RCC 7860 (cell line): ENCODE results near the gene ACADVL.

Experiments used
- DNase-seq: peaks from one replicate; pipeline ENCODE4 v3.0.0-alpha.2; 2015; ENCODE audit warnings: low spot score
- FAIRE-seq: peaks from 2 replicates; lab custom pipeline; 2012; peaks lifted over from hg19 to GRCh38; lab: Jason Lieb, UNC

ACADVL gene

DNA sequence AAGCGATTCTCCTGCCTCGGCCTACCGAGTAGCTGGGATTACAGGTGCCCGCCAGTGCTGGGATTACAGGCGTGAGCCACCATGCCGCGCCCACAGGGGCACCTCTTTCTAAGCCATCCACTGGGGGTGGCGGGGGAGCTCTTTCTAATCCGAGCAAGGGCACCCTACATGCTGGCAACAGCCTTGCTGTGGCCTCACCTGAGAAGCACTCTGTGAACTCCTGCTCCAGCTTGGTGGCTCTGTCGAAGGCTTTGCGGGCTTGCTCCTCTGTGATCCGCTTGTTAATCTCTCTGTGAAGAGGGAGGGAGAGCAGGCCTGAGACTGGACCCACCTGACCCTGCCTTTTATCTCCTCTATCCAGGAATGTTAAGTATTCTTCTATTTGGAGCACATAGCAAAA is 28.7 kb upstream of the ACADVL start:
- no peak for FAIRE-seq
- no peak for DNase-seq

DNA sequence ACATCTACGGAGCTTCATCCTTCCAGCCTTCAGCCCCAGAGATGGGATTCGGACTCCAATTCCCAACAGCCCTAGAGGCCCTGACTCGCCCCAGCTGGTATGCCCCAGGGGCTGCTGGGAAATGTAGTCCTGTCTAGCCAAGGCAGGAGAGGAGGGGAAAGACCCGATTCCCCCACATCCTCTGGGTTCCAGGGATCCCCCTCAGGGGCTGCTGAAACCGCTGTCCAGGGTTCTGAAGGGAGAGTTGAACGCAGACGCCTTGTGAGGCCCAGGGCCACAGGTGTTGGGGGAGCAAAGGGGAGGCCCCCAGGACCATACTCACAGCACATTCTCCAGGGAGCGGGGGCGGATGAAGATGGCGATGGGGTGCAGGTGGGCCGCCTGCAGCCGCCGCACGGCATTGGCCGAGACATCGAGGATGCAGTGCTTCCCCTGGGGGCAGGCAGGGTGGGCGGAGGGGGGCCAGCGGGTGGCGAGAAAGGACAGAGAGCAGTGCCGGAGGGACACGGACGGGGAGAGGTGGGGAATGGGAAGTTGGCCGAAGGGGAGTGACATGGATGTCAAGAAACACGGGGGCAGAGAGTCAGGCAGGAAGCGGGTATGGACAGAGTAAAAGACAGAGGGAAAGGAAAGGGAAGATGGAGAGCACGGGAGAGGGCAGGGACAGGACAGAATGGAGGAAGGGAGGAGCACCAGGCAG is 28.0 kb upstream of the ACADVL start:
- FAIRE-seq (no peak), DNase-seq (no peak)

- DNase-seq, result no peak
- no peak for FAIRE-seq
Measured at GRCh38 chr17:7192271-7192937, 27.3 kb upstream of the ACADVL start.

- no peak for FAIRE-seq
- DNase-seq, result no peak
Measured at GRCh38 chr17:7195971-7196370, 23.8 kb upstream of the ACADVL start.

DNA sequence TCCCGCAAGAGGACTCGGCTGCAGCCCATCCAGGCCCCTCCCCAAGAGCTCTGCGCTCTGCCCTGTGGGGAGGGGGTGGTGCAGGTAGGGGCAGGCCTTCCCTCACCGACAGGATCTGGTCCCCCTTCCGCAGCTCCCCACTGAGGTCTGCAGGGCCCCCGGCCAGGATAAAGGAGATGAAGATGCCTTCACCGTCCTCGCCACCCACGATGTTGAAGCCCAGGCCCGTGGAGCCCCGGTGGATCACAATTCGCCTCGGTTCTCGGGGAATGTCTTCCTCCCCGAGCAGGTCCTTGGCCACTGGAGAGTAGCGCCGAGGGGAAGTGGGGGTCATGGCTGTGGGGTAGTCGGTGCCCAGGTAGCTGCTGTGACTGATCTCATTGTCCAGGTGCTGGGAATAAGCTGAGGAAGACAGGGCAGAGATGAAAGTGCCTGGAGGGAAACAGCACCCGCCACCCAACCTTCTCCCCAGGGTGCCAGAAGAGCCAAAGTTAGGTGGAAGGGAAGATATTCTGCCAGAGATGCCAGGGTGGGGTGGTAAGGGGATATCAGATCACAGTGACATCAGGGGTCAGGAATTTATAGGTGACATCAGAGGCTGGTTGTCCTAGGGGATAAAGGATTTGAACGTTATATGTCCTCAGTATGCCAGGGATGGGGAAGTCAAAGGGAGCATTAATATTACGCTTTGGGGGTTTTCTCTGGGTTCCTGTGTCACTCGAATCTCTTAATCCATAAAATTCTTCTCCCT is 22.9 kb upstream of the ACADVL start:
- FAIRE-seq (no peak), DNase-seq (no peak)

DNA sequence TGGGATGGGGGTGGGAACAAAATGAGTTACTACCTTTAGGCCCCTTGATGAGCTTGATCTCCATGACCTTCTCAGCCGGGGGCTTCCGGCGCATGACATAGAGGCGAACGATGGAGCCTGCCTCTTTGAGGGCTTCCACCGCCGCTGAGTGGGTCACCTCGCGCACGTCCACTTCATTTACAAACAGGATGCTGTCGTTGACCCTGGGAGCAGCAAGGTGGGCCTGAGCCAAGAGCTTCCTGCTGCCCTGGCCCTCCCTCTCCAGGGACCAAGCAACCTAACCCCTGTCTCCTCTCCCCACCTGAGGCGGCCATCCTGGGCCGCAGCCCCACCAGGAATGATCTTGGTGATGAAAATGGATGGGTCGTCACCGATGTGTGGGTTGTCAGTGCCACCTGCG is 16.3 kb upstream of the ACADVL start:
- no peak for DNase-seq
- no peak for FAIRE-seq

DNA sequence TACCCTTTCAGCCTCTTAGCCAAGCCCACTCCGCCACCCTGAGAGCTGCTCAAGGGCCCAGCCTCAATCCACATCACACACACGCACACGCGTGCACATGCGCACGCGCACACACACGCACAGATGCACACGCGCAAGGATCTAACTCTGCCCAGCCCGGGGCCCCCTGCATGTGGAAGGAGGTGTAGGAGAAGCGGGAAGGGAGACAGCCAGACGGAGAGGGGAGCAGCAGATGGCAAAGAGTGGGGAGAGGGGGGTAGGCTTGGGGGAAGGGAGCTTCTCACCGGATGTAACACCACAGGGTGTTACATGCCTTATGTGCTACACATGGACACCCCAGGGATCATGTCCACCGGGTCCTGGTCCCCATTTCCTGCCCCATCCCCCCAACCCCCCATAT is 15.4 kb upstream of the ACADVL start:
- FAIRE-seq (no peak), DNase-seq (no peak)

DNA sequence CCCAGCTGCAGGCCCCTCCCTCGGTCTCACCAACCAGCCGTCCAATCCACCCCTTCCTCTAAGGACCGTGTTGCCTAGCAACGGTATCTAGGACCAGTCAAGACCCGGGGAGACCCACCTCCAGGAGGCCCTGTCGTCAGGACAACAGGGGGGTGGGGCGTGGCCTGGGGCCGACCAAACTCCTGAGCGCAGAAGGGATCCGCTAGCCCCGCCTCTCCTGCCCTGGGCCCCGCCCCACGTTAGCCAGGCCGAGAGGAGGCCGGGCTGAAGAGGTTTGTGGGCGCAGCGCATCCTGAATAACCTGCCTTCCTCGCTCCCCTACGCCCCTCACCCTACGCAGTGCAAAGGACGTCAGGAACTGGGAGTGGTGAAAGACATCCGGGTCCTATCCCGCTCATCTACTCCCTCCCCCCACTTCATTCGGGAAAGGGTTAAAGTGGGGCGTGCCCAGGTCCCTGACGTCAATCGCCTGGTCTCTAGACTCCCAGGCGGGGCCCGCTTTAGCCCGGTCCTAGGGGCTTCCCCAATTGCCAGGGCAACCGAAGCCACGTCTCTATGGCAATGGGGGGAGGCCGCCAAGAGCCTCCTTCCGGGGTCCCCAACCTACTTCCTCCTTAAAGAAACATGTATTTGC is 14.8 kb upstream of the ACADVL start:
- DNase-seq (no peak), FAIRE-seq (no peak)

GRCh38 chr17:7205561-7205960 is 14.2 kb upstream of the ACADVL start:
- FAIRE-seq (no peak), DNase-seq (no peak)

GRCh38 chr17:7207120-7208001 is 12.4 kb upstream of the ACADVL start:
- FAIRE-seq (no peak), DNase-seq (no peak)

DNA sequence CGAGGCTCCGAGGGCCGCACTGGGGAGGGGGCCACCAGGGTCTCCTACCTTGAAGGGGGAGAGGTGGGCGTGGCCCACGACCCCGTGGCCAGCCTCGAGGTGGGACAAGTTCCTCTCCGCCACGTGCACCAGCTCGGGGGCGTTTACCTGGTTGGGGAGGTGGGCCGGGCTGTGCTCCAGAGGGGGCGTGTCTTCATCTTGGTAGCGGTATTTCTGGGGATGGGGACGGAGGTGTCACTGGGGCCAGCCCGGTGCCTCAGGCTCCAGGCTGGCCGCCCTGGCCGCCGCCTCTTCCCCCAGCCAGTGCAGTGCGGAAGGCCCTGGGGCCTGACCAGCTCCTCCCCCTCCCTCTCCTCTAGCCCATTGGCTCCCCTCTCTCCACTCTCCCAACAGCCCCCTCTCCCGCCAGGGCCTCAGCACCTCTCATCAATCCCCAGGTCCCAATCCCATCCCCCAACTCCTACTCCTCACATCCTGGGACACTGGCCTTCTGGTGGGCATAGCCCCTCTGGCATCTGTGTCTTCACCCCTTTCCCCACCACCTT is 11.6 kb upstream of the ACADVL start:
- FAIRE-seq (no peak), DNase-seq (no peak)

DNA sequence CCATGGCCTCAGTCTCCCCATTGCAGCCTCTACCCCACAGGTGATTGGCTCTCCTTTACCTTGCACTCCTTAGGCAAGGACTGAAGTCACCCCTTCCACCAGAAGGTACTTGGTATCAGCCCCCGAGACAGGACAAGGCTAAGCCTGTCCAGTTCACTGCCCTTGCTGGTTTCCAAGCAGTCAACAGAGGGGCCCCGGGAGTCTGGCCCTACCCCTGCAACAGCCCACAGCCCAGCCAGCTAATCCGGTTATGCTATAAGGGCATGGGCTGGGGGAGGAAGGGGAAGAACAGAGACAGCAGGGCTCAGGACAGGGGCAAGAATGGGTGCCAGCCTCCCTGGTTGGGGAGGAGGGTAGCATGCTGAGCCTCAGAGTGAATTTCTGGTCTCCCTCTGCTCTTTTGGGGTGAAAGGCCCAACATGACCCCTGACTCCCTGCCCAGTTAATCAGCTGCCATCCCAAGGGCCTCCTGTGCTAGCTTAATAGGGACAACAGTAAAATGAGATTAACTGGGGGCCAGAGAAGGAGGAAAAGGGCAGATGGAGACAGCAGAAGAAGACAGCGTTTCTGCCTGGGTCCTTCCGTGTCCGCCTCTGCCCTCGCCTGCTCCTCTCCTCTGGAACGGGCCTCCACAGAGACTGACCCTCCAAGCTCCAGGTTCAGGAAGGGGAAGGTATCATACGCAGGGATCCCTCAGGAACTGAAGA is 10.8 kb upstream of the ACADVL start:
- DNase-seq (no peak), FAIRE-seq (no peak)

DNA sequence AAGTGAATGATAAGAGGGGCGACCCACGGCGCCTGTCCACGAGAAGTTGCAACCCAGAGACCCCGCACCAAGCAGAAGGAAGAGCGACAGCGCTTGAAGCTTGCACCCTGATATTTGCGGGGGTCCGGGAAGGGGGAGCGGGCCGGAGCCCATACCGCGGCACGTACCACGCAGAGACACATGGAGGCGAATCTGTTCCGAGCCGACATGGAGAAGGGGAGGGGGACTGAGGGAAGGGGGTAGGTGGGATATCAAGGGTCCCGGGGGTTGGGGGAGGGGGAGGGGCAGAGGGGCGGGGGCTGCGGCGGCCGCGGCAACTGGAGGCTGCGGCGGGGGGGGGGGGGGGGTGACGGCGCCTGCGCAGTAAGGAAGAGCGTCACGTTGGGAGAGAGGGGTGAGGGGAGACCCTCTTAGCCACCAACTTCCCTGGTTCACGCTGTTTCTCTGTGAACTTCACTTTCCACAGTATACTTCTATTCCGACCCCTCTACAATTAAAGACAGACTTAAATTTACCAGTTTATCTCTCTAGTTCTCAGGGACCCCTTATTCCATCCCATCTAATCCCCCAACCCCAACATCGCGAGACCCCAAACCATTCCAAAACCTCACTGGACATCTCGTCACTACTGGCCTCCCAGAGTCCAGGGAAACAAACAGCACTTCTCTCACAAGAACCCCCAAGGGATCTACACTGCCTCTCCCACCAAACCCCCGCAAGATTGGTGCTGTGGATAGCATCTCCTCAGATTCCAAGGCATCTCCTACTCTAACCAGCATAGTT is 8.1 kb upstream of the ACADVL start:
- no peak for DNase-seq
- no peak for FAIRE-seq

GRCh38 chr17:7213895-7214299 is 5.8 kb upstream of the ACADVL start:
- no peak for FAIRE-seq
- DNase-seq, result peak; percentile 57

DNA sequence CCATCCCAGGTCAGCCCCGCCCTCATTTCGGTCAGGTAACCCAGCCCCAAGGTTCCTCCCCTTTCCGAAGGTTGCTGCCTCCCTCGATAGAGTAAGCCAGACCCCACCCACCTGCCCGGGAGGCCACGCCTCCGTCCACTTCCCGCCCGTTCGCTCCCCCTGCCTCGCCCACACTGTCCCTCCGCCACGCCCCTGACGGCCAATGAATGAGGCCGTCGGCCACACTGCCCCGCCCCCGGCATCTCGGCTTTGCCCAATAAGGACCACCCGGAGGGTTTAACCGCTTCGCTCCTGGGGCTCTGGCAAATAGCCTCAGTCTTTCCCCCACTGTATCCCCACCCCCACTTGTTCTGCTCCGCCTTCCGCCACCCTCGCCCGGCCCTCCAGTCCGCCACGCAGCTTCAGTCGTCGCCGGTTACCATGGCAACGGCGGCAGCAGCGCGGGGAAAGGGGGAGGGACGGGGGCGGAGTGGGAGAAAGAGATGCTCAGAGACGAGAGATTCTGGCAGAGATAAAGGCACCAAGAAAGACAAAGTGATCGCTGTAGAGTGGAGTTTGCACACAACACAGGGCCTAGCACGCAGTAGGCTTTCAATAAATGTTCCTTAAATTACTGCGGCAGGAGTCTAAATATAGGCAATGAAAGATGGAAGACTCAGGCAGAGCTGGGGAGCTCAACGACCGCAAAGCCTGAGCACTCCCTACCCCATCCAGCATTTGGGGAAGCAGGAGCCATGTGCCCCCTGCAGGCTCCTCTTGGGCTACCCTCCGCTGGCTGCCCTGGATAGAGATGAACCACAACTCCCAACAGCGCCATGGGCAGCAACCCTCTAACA is 5.2 kb upstream of the ACADVL start:
- FAIRE-seq, result peak; percentile 73
- DNase-seq, result peak; percentile 80

DNA sequence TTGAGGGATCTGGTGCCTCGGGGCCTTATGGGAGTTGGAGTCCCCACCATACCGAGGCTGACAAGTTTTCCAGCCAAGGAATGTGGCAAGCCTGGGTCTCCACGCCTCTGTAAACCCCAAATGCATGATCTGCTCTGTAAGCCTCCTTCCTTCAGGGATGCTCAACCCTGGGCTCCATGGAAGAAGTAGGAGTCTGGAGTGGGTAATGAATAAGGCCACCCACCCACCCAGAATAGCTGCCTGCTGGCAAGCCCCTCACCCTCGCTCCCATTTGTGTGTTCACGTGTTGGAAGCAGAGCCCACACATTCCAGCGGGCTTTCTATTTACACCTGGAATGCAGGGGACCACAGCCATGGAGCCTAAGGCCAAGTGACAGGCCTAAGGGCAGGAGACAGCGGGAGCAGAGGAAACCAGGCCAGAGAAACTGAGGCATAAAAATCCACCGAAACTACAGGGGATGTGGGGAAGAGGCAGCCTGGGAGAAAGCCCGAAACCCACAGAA is 4.6 kb upstream of the ACADVL start:
- no peak for DNase-seq
- no peak for FAIRE-seq

DNA sequence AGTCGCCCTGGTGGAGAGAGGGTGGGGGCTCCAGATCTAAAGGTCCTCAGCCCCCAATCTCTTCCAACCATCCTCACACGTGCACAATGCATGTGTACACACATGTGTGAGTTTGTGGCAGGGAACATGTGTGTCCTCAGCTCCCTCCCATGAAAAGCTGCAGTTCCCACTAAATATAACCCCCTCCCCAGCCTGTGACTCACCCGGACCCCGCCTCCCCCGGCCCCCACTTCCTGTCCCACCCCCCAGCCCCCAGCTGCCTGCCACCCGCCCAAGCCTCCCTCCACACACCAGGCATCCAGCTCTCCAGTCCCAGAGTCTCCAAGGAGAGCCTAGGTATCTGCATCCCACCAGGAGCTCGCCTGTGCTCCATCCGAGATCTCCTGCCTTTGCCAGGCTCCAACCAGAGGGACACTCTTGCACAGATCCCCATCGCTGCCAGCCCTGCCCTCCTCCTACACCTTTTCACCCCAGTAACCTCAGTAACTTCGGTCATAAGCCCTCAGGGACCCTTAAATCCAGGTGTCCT is 4.0 kb upstream of the ACADVL start:
- FAIRE-seq, result no peak
- no peak for DNase-seq
